Trophoblast cell (in vitro differentiated cells and primary cell): Measurements from ENCODE around the gene APOA4.

Experiments
- DNase-seq, 2 donors: peaks; one replicate each; pipeline ENCODE4 v3.0.0-alpha.2; 2016
- H2AFZ ChIP-seq: 2 replicates; pipeline ENCODE4 v1.6.1; 2013; ENCODE audit warnings: low read length, moderate library complexity, mild to moderate bottlenecking; ENCODE audit not compliant: insufficient read depth, poor library complexity
- H2AK5ac ChIP-seq: 2 replicates; pipeline ENCODE4 v1.6.1; 2013; ENCODE audit warnings: mild to moderate bottlenecking, low read length
- H2BK120ac ChIP-seq: 2 replicates; pipeline ENCODE4 v1.6.1; 2013; ENCODE audit warnings: low read length, mild to moderate bottlenecking, moderate library complexity; ENCODE audit not compliant: insufficient read depth, poor library complexity
- H2BK12ac ChIP-seq: 2 replicates; pipeline ENCODE4 v1.6.1; 2013; ENCODE audit warnings: mild to moderate bottlenecking, low read length, moderate library complexity
- H2BK5ac ChIP-seq: 2 replicates; pipeline ENCODE4 v1.6.1; 2013; ENCODE audit warnings: low read length, low read depth, moderate library complexity, mild to moderate bottlenecking; ENCODE audit not compliant: poor library complexity
- H3K14ac ChIP-seq: 2 replicates; pipeline ENCODE4 v1.6.1; 2013; ENCODE audit warnings: mild to moderate bottlenecking, low read length
- H3K18ac ChIP-seq: 2 replicates; pipeline ENCODE4 v1.6.1; 2013; ENCODE audit warnings: mild to moderate bottlenecking, low read length
- H3K23ac ChIP-seq: 2 replicates; pipeline ENCODE4 v1.6.1; 2013; ENCODE audit warnings: low read length
- H3K27ac ChIP-seq: 2 replicates; pipeline ENCODE4 v1.5.1; 2013; ENCODE audit warnings: low read depth, mild to moderate bottlenecking, inconsistent platforms, low read length, moderate library complexity
- H3K27me3 ChIP-seq: 2 replicates; pipeline ENCODE4 v1.6.1; 2013; ENCODE audit warnings: inconsistent platforms, mild to moderate bottlenecking, low read length, moderate library complexity; ENCODE audit not compliant: insufficient read depth
- H3K36me3 ChIP-seq, 2 experiments: 1 replicate in 1 of 2; 2 replicates in 1 of 2; pipeline ENCODE4 v1.6.1; 2013; ENCODE audit warnings: low read length in 2 of 2, mild to moderate bottlenecking in 2 of 2, moderate library complexity in 1 of 2; ENCODE audit not compliant: insufficient read depth in 2 of 2, control insufficient read depth in 1 of 2
- H3K4ac ChIP-seq: 2 replicates; pipeline ENCODE4 v1.6.1; 2013; ENCODE audit warnings: low read depth, mild to moderate bottlenecking, low read length, moderate library complexity
- H3K4me1 ChIP-seq, 2 experiments: 1 replicate in 1 of 2; 2 replicates in 1 of 2; pipeline ENCODE4 v1.6.1; 2013; ENCODE audit warnings: low read length in 2 of 2, mild to moderate bottlenecking in 2 of 2, moderate library complexity in 1 of 2; ENCODE audit not compliant: insufficient read depth in 2 of 2, control insufficient read depth in 1 of 2
- H3K4me2 ChIP-seq: 2 replicates; pipeline ENCODE4 v1.6.1; 2013; ENCODE audit warnings: inconsistent platforms, mild to moderate bottlenecking, low read length, moderate library complexity
- H3K4me3 ChIP-seq: 2 replicates; pipeline ENCODE4 v1.5.1; 2013; ENCODE audit warnings: mild to moderate bottlenecking, low read depth, low read length, inconsistent platforms
- H3K79me1 ChIP-seq: one replicate; pipeline ENCODE4 v1.6.1; 2013; ENCODE audit warnings: low read length
- H3K79me2 ChIP-seq: 2 replicates; pipeline ENCODE4 v1.6.1; 2013; ENCODE audit warnings: low read length, mild to moderate bottlenecking; ENCODE audit not compliant: control insufficient read depth, insufficient read depth, poor library complexity
- H3K9ac ChIP-seq: 2 replicates; pipeline ENCODE4 v1.6.1; 2013; ENCODE audit warnings: mild to moderate bottlenecking, low read length
- H3K9me3 ChIP-seq: 2 replicates; pipeline ENCODE4 v1.6.1; 2013; ENCODE audit warnings: low read depth, mild to moderate bottlenecking, control low read depth, inconsistent platforms, low read length; ENCODE audit not compliant: insufficient read depth
- H4K12ac ChIP-seq: 2 replicates; pipeline ENCODE4 v1.6.1; 2013; ENCODE audit warnings: low read depth, mild to moderate bottlenecking, low read length, moderate library complexity
- H4K8ac ChIP-seq: 2 replicates; pipeline ENCODE4 v1.6.1; 2013; ENCODE audit warnings: low read depth, mild to moderate bottlenecking, low read length, moderate library complexity
- H4K91ac ChIP-seq: one replicate; pipeline ENCODE4 v1.6.1; 2013; ENCODE audit warnings: low read depth, mild to moderate bottlenecking, low read length, moderate library complexity
- WGBS: extraction: QIAGEN DNeasy Blood & Tissue Kit; methylation state at CpG from one replicate; pipeline ENCODE4 v1.1.7; 2013; ENCODE audit warnings: missing lambda C conversion rate; ENCODE audit not compliant: insufficient read length, insufficient coverage; ENCODE audit errors: extremely low coverage; 5-methylcytosine and 5-hydroxymethylcytosine counted together

The APOA4 gene

DNA sequence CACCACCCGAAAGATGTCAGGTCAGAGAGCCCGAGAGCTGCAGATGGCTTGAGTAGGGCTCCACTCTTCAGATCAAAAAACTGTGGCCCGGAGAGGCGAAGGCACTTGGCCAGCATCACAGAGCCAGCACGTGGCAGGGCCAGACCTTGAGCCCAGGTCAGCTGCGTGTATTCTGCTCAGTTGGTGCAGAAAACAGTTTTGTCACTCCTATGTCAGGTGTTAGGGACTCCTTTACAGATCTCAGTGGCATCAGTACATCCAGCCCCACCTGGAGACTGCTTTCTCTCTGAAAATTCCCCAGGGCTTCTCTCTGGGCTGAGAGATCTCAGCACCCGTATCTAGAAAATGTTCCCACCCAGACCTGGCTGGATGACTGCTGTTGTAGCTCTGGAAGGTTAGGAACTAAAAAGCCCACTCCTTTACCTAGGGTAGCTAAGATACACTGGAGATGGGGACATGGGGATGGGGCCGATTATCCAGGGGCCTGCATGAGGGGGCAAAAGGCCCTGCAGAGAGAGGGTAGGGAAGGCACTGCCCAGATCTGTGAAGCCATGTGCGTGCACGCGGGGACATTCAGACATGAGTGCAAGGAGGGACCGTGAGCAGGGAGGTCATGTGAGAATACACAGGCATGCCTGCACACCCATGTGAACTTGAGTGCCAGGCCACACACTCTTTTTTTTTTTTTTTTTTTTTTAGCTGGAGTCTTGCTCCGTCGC lies 10.9 kb upstream of the APOA4 start:
- H3K27me3 ChIP-seq = no peaks in the 10 kb centered on the region
- no peaks in the 10 kb centered on the region for H3K79me2 ChIP-seq
- no peak overlapping the region for H2BK120ac ChIP-seq
- no peak overlapping the region for H4K12ac ChIP-seq
- H3K14ac ChIP-seq = no peak overlapping the region
- no CpG with 5 or more reads among the region's 14 CpGs for WGBS
- H3K4me2 ChIP-seq = no peak overlapping the region
- no peak overlapping the region for H3K27ac ChIP-seq
- DNase-seq = no peak
- peaks cover 3% of the 10 kb centered on the region for H3K79me1 ChIP-seq
- no peak overlapping the region for H2BK5ac ChIP-seq
- H3K4me1 ChIP-seq = peaks cover 15 to 17% of the 10 kb centered on the region in 2 experiments
- no peak overlapping the region for H2BK12ac ChIP-seq
- H4K8ac ChIP-seq = no peak overlapping the region
- H3K9ac ChIP-seq = no peak overlapping the region
- no peaks in the 10 kb centered on the region for H3K9me3 ChIP-seq
- H3K36me3 ChIP-seq = no peaks in the 10 kb centered on the region
- no peak overlapping the region for H4K91ac ChIP-seq
- no peak overlapping the region for H3K18ac ChIP-seq
- no peak overlapping the region for H3K4ac ChIP-seq
- H2AK5ac ChIP-seq = no peak overlapping the region
- no peak overlapping the region for H3K4me3 ChIP-seq
- no peak overlapping the region for H3K23ac ChIP-seq
- no peak overlapping the region for H2AFZ ChIP-seq

GRCh38 chr11:116833491-116833815 lies 10.3 kb upstream of the APOA4 start:
- no peak for DNase-seq
- Histone ChIP-seq H3K27me3 (no peaks in the 10 kb centered on the region), H3K4ac (no peak overlapping the region), H3K79me1 (peaks cover 3% of the 10 kb centered on the region), H4K91ac (no peak overlapping the region), H2BK5ac (no peak overlapping the region), H2AK5ac (no peak overlapping the region), H3K79me2 (no peaks in the 10 kb centered on the region), H3K9ac (no peak overlapping the region), H3K27ac (no peak overlapping the region), H2BK120ac (no peak overlapping the region), H3K4me1 (peaks cover 15 to 17% of the 10 kb centered on the region in 2 experiments), H3K18ac (no peak overlapping the region), H4K12ac (no peak overlapping the region), H3K36me3 (no peaks in the 10 kb centered on the region), H2AFZ (no peak overlapping the region), H2BK12ac (no peak overlapping the region), H3K23ac (no peak overlapping the region), H3K9me3 (no peaks in the 10 kb centered on the region), H3K4me3 (no peak overlapping the region), H4K8ac (no peak overlapping the region), H3K14ac (no peak overlapping the region), H3K4me2 (no peak overlapping the region)
- no CpG with 5 or more reads among the region's 10 CpGs for WGBS

DNA sequence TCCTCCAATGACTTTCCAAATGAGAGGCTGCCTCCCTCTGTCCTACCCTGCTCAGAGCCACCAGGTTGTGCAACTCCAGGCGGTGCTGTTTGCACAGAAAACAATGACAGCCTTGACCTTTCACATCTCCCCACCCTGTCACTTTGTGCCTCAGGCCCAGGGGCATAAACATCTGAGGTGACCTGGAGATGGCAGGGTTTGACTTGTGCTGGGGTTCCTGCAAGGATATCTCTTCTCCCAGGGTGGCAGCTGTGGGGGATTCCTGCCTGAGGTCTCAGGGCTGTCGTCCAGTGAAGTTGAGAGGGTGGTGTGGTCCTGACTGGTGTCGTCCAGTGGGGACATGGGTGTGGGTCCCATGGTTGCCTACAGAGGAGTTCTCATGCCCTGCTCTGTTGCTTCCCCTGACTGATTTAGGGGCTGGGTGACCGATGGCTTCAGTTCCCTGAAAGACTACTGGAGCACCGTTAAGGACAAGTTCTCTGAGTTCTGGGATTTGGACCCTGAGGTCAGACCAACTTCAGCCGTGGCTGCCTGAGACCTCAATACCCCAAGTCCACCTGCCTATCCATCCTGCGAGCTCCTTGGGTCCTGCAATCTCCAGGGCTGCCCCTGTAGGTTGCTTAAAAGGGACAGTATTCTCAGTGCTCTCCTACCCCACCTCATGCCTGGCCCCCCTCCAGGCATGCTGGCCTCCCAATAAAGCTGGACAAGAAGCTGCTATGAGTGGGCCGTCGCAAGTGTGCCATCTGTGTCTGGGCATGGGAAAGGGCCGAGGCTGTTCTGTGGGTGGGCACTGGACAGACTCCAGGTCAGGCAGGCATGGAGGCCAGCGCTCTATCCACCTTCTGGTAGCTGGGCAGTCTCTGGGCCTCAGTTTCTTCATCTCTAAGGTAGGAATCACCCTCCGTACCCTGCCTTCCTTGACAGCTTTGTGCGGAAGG lies 9.5 kb upstream of the APOA4 start:
- no peak for DNase-seq
- Histone ChIP-seq H3K14ac (no peak overlapping the region), H3K4me1 (peaks cover 13 to 14% of the 10 kb centered on the region in 2 experiments), H3K4me2 (no peak overlapping the region), H3K4me3 (no peak overlapping the region), H2BK12ac (no peak overlapping the region), H3K4ac (no peak overlapping the region), H3K9me3 (no peaks in the 10 kb centered on the region), H3K36me3 (no peaks in the 10 kb centered on the region), H4K8ac (no peak overlapping the region), H2AFZ (no peak overlapping the region), H4K12ac (no peak overlapping the region), H3K79me1 (peaks cover 3% of the 10 kb centered on the region), H3K18ac (no peak overlapping the region), H3K23ac (no peak overlapping the region), H2BK120ac (no peak overlapping the region), H3K9ac (no peak overlapping the region), H2AK5ac (no peak overlapping the region), H3K79me2 (no peaks in the 10 kb centered on the region), H2BK5ac (no peak overlapping the region), H3K27me3 (no peaks in the 10 kb centered on the region), H3K27ac (no peak overlapping the region), H4K91ac (no peak overlapping the region)
- WGBS = no CpG with 5 or more reads among the region's 13 CpGs

DNA sequence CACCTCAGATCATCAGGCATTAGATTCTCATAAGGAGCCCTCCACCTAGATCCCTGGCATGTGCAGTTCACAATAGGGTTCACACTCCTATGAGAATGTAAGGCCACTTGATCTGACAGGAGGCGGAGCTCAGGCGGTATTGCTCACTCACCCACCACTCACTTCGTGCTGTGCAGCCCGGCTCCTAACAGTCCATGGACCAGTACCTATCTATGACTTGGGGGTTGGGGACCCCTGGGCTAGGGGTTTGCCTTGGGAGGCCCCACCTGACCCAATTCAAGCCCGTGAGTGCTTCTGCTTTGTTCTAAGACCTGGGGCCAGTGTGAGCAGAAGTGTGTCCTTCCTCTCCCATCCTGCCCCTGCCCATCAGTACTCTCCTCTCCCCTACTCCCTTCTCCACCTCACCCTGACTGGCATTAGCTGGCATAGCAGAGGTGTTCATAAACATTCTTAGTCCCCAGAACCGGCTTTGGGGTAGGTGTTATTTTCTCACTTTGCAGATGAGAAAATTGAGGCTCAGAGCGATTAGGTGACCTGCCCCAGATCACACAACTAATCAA lies 8.8 kb upstream of the APOA4 start:
- no peak overlapping the region for H3K9ac ChIP-seq
- WGBS = no CpG with 5 or more reads among the region's 7 CpGs
- H3K14ac ChIP-seq = no peak overlapping the region
- peaks cover 8% of the 10 kb centered on the region in 2 experiments for H3K4me1 ChIP-seq
- H3K4me2 ChIP-seq = no peak overlapping the region
- H3K23ac ChIP-seq = no peak overlapping the region
- no peak overlapping the region for H3K27ac ChIP-seq
- H2BK120ac ChIP-seq = no peak overlapping the region
- no peaks in the 10 kb centered on the region for H3K36me3 ChIP-seq
- no peaks in the 10 kb centered on the region for H3K27me3 ChIP-seq
- H3K79me1 ChIP-seq = peaks cover 3% of the 10 kb centered on the region
- no peaks in the 10 kb centered on the region for H3K79me2 ChIP-seq
- DNase-seq = no peak
- no peak overlapping the region for H4K12ac ChIP-seq
- no peak overlapping the region for H3K4me3 ChIP-seq
- no peak overlapping the region for H3K4ac ChIP-seq
- no peak overlapping the region for H4K91ac ChIP-seq
- no peak overlapping the region for H2AFZ ChIP-seq
- no peak overlapping the region for H3K18ac ChIP-seq
- no peaks in the 10 kb centered on the region for H3K9me3 ChIP-seq
- H2BK12ac ChIP-seq = no peak overlapping the region
- H4K8ac ChIP-seq = no peak overlapping the region
- H2AK5ac ChIP-seq = no peak overlapping the region
- H2BK5ac ChIP-seq = no peak overlapping the region
